GM19238 (cell line): ENCODE measurements around the gene RPS6KA2.
"Not testable (repeated sequence)": the region's sequence is repeated elsewhere in the genome, so short reads cannot be mapped to it uniquely, and the experiment has no call there.

Experiments used
- DNase-seq: peaks from one replicate; pipeline ENCODE4 v3.0.0; 2011; ENCODE audit warnings: low spot score; ENCODE audit not compliant: insufficient read length

The RPS6KA2 gene

DNA sequence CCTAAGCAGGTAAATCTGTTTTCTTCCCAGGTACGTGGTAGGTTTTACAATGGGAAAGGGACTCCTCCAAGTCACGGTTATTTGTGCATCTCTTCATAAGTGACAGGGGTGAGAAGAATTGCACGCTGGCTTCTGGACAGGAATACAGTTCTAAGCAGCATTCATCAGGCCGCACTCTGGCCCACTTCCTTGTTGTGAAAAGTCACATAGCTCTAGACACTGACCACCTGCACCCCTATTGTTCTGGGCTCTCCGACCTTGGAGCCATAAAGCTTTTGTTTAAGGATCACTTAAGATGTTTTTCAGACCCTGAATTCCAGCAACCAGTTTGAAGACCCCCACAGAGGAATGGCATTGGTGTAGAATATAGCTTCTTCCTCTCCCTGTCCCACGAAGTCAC, 72.0 kb downstream of the RPS6KA2 start:
- DNase-seq = no peak

DNA sequence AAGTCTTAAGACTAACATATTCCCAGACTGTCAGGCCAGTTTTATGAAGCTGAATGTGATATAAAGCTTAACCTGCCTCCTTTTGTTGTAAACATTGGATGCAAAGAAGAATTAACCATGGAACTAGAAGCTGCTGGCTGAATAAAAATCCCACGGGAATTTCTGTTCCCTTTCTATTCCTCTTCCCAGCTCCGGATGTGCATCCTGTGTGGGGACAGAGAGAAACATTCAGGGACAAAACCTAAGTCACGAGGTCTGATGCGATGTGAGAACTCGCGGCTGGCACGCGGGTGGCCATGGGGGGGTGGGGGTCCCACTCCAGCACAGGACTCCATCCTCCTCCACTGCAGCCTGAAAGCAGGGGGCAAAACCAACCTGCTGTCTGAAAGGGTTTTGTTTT, 72.7 kb downstream of the RPS6KA2 start:
- DNase-seq = no peak

DNA sequence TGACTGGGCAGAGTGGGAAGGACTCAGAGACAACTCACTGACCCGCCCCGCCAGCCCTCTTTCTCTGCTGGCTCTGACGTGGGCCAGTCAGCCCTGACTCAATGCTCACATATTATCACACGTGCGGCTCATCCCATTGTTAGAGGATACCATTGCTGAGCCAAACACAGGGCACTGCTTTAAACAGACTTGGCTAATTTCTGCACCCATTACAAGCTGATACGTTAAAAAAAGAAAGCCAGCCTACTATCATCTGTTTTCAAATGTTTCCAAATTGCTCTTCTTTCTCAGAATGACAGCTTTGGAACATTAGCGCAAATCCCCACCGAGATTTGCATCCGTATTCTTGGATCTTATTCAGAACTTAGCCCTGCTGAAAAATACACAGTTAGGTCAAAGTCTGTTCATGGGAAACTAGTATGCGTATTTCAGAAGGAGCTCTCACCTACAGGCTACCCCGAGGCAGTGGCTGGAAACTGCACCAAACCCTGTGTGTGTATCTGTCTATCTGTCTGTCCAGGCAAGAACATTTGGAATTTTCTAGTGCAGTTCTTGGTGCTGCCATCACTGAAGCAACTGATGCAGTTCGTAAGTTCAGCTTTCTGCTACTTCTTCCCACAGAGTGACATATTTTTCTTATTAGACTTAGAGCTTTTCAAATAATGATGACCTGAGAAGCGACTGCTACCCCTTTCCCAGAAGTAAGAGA, 73.3 kb downstream of the RPS6KA2 start:
- no peak for DNase-seq

DNA sequence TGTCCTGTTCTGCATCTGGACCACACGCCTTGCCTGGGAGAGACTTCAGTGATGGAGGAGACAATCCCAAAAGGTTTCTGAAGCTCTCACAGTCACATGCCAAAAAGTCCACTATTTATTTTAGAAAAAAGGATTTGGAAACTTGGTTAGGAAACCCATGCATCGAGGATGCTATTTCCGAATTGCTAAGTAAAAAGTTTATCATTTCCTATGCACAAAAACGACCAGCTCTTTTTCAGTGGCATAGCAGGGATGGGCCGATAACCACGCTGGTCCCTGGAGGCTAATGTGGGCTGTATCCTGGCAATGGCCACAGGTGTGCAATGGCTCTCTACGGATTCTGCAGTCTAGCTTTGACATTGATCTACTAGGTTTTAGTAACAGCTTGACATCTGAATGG, 74.5 kb downstream of the RPS6KA2 start:
- DNase-seq = no peak

DNA sequence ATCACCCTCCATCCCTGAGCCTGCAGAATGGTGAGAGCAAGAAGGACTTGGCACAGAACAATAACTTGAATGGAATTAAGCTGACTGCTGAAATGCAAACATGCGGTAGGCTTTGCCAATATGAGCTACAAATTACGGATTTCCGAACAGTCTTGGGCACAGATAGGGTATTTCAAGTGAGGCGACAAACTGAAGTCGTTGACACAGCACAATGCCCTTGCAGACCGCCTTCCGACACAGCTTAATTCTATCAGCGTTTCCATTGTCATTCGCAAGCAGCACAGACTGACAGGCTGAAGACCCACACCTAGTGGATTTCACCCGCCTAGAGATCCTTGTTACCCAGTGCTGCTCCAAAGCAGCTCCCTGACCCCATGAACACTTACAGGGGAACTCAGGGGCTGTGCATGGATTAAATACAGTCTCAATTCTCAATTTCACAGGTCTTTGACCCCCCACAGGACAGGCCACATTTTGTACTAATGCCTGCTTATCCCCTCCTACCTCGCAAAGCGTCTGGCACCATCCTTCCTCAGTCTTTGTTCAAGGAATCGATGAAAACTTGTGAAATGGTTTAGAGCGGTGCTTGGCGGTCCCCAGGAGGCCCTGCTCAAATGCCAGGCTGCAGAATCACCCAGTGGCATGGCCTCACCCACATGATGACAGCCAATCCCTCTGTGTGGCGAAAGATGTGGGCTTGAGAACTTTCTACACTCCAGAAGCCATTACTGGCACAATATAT, 75.1 kb downstream of the RPS6KA2 start:
- no peak for DNase-seq

DNA sequence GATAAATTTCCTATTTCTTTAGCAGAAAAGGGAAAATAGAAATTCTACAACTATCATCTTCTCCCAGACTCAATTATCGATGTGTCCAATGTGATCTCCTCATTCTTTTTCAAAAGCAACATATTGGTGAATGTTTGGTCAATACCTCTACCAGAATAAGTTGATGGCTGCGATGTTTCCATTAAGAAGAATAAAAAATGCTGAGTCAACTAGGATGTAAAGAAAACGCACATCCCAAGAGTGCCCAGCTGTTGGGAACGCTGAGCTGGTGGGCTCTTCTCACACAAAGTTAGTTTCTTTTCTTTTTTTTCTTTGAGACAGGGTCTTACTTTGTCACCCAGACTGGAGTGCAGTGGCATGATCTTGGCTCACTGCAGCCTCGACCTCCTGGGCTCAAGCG, 80.4 kb downstream of the RPS6KA2 start:
- DNase-seq = no peak

DNA sequence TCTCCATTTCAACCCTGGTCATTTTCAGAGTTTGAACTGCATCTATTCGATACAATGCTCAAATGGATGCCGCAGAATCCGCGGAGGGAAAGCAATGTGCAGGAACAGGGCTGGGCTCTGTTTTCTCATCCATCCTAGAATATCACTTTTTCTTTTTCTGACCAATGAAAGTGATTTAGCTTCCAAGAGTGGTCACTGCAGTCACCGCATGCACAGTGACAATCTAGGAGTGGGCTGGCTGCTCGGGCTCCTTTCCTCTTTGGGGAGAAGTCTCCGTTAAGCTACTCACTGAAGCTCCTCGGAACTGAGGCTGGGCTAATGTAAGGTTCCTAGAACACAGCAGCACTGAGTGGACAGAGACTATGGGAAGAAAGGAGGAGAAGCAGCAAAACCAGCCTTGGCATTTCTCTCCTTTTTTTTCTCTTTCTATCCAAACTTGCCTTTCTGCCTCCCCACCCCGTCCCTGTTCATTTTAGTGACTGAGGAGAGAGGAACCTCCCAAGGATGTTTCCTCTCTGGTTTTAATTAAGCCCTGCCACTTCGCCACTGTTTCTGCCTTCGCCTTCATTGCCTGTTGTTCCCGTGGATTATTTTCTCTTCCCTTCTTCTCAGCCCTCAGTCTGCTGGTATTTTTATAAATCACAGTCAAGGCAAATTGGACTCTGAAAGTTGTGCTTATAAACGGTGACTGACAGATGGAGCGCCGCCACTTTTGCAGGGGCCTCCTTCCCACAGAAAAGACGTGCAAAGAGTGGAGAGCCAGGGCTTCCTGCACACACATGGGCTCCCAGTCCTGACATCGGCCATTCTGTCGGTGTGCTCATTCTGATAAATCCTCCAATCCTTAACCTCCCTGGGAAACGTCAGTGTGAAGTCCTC, 81.7 kb downstream of the RPS6KA2 start:
- DNase-seq = no peak

DNA sequence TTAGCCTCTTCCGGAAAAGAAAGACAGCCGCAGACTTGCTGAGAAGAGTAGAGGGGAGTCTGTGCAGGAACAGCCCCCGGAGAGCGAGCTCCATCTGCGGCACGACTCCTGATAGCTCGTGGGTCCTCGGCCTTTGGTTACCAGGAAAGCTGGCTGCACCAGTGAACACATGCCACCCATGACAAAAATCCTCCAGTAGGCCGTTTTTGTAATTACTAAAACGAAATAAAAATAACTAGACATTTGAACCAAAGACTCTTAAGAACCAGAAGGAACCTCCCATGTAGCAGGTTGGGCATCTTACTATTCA, 82.8 kb downstream of the RPS6KA2 start:
- no peak for DNase-seq

DNA sequence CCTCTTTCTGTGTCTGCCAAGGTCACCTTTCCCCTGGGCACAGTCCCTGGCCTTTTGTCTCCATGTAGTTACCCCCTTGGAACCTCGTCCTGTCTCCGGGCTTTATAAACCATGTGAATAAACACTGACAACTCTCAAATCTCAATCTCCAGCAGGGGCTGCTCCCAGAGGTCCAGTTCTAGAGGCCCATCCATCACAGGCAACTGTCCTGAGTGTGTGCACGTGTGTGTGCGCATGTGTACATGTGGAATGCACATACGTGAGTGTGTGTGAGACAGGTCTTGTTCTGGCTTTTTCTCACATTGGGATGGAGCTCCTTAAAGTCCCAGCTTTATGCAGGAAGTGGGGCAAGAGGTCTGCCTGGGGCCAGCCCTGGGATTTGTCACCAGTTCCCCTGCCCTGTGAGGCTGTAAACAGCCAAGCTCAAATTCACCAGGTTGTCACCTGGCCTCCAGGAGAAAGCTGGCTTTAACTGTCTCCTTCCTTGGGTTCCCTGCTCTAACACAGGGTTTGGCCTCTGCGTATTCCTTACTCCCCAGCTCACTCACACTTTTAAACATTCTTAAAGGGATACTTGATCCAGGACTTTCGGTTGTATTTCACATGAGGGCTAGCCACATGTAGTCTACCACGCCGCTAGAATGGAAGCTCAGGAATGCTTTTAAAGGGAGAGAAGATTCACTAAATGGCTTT, 83.3 kb downstream of the RPS6KA2 start:
- DNase-seq = no peak

DNA sequence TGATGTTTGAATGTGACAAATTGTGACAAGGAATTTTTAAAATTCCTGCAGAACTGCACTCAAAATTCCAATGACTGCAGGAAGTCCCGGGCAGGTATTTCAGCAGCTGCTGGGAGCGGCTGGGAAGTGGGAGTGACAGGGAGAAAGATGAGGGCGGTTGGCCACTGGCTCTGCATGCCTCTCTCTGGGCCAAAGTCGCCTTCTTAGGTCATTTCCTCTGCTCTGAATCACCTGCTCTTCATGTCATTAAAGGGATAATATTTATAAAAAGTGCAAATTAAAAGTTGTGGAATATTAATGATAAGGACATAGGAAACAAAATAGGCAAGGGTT, 84.5 kb downstream of the RPS6KA2 start:
- DNase-seq = no peak

DNA sequence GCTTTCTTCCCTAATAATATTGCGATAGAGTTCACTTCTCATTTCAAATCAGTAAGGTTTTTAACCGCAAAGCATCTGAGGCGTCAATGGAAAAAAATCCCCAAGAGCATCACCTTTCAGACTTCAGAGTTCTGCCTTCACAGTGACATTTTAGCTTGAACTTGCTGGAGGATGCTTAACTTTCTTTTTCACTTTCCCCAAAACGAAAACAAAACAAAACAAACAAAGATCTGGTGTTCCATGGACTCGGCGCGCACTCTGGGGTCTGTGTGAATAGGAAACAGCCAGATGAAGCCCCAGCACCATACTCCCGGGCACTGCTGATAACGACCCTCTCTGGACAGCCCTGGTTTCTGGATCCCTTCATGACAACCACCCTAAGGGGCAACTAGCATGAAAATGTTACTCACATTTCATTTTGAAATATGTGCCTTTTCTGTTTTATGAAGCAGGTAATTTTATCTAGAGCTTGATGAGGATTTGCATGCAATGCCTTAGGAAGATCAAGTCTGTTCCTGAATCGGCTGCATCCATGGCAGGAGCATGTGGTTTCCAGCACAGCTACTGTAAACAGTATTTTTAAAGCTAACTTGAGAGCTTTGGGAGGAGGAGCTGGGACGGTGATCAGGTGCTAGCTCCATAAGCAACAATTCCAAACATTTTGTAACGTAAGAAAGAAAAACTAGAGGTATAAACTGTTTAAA, 85.0 kb downstream of the RPS6KA2 start:
- DNase-seq = no peak

DNA sequence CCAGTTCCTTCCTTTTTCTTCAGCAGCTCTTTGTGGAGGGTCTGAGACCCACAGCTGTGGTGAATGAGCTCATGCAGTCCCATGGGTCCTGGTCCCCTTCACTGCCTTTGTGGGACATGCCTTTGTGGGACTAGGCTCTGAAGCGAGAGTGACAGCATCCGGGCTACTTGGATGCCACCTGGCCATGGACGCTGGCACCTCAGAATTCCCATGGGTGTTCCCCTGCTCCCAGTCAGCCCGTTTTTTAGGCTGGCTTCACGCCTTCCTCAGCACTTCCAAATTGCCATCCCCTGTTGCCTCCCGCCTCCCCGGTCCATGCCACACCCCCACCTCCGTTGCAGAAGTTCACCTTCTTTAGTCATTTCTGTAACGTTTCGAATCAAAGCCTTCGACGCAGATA, 85.7 kb downstream of the RPS6KA2 start:
- DNase-seq = no peak

DNA sequence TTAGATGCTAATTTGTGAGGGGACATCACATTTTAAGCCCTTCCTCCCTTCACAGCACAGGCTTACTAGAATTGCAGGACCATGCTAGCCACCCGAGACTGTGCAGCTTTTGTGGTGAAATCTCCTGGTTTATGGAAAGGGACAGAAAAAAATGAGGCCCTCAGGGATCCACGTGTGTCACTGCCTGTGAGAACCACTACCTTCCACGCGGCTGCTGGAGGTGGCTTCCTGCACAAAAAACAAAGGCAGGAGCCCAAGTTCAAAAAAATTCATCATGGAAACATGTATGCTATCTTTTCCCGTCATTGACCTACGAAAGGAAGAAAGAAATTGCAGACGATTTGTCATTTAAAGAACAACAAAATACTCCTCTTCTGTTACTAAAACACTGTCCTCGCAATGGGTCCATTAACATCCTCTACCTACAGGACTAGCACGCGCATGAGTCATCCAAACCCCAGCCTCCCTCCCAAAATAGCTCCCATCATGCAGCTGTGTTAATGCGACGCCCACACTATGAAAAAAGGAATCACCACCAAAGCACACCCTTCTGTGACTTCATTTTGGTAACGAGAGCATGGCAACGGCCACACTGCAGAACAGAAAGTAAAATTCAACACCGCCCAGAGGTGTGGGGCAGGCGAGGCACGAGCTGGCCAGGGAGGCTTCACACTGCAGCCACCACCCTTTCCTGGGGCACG, 86.3 kb downstream of the RPS6KA2 start:
- DNase-seq = peak; percentile 35

DNA sequence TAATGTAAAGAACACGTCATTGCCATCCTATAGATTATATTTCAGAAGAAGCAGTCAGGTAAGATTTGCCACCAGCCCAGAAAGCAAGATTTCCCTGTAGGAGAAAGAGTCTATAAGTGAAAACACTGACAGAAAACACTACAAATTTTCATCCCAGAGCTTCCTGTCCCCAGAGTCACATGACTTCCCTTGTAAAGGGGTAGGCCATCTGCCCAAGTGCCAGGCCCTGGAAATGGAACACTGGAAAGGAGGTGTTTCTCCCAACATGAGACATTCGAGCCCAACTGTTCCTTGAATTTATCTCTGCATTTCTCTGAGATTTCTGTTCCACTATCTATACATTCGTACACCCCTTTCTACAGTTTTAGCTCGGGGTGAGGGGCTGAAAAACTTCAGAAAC, 87.5 kb downstream of the RPS6KA2 start:
- no peak for DNase-seq

DNA sequence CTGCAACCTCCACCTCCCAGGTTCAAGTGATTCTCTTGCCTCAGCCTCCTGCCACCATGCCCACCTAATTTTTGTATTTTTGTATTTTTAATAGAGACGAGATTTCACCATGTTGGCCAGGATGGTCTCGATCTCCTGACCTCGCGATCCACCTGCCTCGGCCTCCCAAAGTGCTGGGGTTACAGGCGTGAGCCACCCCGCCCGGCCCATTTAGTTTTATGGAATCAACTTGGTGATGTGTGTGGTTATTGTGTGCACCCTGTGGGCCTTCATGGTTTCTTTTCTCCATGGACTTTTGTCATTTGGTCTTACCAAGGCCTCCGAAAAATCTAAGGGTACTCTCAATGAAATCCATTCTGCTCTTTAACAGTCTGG, 88.1 kb downstream of the RPS6KA2 start:
- not testable (repeated sequence) for DNase-seq

DNA sequence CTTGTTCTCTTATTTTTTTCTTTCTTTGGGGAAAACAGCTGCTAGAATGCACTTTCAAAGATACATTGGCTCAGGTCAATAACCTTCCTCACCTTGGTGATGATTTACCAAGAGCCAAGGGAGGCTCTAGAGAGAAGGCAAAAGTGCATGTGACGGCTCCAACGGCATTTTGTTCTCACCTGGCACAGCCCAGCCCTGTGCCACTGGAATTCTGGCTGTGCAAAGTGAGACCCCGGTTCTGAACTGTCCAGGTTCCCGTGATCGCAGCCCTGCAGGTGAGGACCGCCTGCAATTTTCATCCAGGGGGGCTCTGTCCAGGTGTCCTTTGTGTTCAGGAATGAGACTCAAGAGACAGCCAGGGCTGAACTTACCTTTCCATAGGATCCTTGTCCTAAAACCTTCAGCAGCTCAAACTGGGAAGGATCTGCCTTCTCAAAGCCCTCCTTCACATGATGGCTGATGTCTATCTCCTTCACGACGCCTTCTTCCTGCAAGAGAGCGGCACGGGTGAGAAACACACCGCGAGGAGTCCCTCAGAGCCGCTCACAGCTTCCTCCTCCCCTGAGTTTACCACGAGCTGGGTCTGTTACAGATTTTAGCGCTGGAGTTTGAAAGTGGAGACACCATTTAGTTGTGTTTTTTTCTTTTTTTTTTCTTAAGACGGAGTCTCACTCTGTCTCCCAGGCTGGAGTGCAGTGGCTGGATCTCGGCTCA, 88.6 kb downstream of the RPS6KA2 start:
- no peak for DNase-seq

DNA sequence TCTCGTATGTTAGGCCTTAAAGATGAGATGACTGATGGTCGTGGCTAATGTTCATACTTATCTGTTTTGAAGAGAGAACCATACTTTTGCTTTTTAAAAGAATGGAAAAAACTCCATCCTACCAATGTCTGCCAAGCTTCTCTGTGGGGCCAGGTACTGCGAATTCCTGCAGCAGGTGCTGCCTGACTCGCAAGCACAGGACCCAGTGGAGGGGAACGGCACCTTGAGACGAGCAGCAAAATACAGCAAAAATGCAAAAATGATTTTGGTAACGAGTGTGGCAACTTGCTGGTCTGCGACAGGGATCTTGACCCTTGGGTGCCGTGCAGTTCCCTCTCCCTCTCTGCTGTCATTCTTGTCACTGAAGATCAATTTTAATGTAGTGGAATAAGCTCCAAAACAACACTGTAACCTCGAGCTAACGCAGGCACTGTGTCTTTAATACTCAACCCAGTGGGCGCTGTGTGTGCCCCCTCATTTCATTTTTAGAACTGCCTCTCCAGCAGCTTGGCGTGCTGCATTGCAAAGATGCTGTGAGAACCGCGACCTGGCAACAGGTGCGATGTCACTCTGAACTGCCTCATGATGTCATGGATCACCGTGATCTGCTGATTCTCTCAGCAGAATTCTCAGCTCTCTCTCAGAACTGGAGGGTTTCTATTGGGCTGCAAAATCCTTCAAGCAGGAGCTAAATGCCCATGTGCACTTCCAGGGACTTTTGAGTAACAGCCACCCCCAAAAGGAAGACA, 92.2 kb downstream of the RPS6KA2 start:
- DNase-seq = no peak

DNA sequence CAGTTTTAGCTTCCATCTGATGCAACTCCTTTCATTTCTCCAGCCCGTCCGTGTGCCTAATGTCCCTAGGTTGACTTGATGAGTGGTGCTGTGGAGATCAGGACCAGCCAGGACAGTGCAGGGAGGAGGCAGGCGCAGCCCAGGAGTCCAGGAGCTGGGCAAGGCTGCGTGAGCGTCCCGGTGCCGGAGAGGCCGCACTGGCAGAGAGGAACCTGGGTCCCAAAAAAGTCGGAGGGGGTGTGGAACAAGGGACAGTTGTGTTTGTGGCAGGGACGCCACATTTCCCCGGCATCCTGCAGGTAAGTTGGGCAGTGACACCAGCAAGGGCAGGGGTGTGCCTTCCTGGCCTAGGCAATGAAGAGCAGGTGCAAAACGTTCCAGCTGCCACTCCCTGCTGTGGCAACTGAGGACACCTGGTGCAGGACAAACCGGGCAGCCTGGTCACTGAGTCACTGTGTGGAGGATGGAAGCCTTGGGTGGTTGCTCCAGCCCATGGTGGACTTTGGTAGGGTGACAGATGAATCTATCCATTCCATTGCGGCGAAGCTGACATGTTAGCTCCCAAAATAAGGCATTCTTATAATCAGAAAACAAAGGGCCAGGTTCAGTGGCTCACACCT, 93.7 kb downstream of the RPS6KA2 start:
- no peak for DNase-seq

DNA sequence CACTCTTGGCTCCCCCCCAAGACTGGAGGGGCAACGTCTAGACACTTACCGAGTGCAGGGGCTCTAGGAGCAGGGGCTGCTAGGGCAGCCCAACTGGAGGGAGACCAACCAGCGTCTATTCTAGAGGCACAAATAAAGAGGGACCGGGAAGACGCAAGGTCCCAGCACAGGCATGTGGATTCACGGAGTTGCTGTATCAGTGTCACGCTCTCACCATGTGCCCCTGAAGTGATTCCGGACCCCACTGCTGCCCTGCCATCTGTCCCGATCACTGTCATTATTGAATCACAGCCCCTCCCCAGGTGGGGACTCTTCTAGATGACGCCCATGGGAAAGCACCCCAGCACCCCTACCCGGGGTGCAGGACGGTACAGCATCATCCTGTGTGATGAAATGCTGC, 94.7 kb downstream of the RPS6KA2 start:
- no peak for DNase-seq
